GM21381 (cell line): ENCODE results near the gene BRD9.

Source experiments
- ATAC-seq: cut with Tn5 transposase; IDR thresholded peaks from one replicate; pipeline ENCODE4 v1.9.1; 2021; ENCODE audit warnings: mild to moderate bottlenecking, moderate library complexity; ENCODE audit not compliant: unreplicated experiment

Gene BRD9

GRCh38 chr5:819078-819477 lies 73.5 kb downstream of the BRD9 start:
- ATAC-seq, result no peak

- ATAC-seq, result no peak
Measured at GRCh38 chr5:816176-816575, 76.4 kb downstream of the BRD9 start.

DNA sequence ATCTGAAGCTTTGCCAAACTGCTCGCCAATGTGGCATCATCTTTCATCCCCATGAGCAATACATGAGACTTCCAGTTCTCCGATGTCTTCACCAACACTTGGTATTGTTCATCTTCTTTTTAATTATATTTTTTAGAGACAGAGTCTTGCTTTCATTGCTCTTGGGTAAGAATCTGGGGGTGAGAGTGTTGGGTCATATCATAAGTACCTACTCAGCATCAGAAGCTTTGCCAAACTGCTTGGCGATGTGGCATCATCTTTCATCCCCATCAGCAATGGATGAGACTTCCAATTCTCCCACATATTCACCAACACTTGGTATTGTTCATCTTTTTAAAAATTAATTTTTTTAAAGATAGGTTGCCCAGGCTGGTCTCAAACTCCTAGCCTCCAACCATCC lies 77.2 kb downstream of the BRD9 start:
- ATAC-seq, result no peak
